ENCODE measurements around the gene CCDC88C. TPM values are rescaled to one million over a fixed set of nuclear protein-coding genes. Genes with fewer than 3 reads are reported as not detected.

The CCDC88C gene
- total and polyA plus RNA-seq, 2 donors (not counting 3 experiments of a cell fraction or from before 2014, with no cell fraction given): 11.4 to 52.1 TPM

DNA sequence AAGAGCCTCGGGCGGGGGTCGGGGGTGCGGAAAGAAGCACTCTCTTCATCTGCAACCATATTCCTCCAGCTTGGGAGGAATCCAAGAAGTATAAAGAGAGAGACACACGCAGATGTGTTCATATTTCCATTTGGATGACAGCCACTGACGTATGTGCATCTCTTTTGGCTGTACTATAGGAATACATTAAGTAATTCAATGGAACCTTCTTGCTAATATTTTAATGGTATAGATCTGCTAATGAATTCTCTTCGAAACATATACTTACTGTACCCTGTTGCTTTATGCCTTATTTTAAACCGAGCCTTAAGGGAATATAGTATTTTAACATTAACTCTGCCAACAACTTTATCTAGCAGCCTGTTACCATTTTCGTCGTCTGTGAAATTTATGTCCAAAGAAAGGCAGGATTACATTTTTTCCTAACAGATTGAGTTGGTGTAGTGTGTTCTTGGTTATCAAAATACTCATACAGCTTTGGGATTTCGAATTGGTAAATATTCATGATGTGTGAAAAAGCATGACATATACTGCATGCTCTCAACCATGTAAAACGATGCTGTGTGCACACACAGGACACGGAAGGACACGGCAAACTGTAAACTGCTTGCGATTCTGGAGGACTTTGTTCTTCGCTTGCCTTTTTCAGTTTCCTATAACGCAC, 84.5 kb downstream of the CCDC88C start:
- ChIA-PET POLR2A (no interaction called here), CTCF (interaction anchor here (1.6 kb wide), 1 partner anchor 10 kb away, joined by 5 read pairs; no protein-coding TSS in a partner anchor)
- H2AFZ ChIP-seq (ENCODE audit: low read depth, low read length): no peak overlapping the region
- H3K36me3 ChIP-seq (ENCODE audit: control insufficient read depth in 2 of 2, extremely low read depth in 1 of 2, insufficient read depth in 2 of 2, low read length in 2 of 2): peaks cover 0 to 26% of the 10 kb centered on the region in 2 experiments
- H3K4me3 ChIP-seq (replicated peaks in 1 of 3; ENCODE audit: insufficient read depth in 1 of 3, low read depth in 1 of 3, low read length in 3 of 3): no peak overlapping the region
- BruUV-seq (replicated peaks): no TSS peak
- no peak overlapping the region for H3K27ac ChIP-seq (ENCODE audit: insufficient read depth, low read depth, low read length)
- dilution Hi-C loops (cut with MboI; ENCODE audit: extremely low pct_ligation_motif_present, low sequenced_read_pairs) (no loop called here), intact Hi-C loops (cut with micrococcal nuclease) (no loop called here)
- H3K79me2 ChIP-seq (ENCODE audit: control insufficient read depth, insufficient read depth, low read length): no peaks in the 10 kb centered on the region
- peak; percentile 68 for FAIRE-seq
- TF ChIP-seq JUN (IDR thresholded peaks at IDR 0.05; ENCODE audit: borderline replicate concordance, insufficient read depth, insufficient read length, low read depth) (no peak), EZH2 (IDR thresholded peaks at IDR 0.05; ENCODE audit: borderline replicate concordance, low read depth, low read length, severe bottlenecking) (no peak), POLR2AphosphoS5 (IDR thresholded peaks at IDR 0.05; ENCODE audit: insufficient read depth, low read depth, low read length) (no peak), POLR2A (IDR thresholded peaks at IDR 0.05; ENCODE audit: low read depth, low read length) (no peak), FOS (IDR thresholded peaks at IDR 0.05; ENCODE audit: borderline replicate concordance, insufficient read depth, low read length) (no peak), MYC (IDR thresholded peaks at IDR 0.05; ENCODE audit: low read depth, low read length) (no peak), GATA2 (IDR thresholded peaks at IDR 0.05; ENCODE audit: insufficient read depth, insufficient read length, low read depth, low read length) (no peak)
- TF ChIP-seq, protein P1, sequence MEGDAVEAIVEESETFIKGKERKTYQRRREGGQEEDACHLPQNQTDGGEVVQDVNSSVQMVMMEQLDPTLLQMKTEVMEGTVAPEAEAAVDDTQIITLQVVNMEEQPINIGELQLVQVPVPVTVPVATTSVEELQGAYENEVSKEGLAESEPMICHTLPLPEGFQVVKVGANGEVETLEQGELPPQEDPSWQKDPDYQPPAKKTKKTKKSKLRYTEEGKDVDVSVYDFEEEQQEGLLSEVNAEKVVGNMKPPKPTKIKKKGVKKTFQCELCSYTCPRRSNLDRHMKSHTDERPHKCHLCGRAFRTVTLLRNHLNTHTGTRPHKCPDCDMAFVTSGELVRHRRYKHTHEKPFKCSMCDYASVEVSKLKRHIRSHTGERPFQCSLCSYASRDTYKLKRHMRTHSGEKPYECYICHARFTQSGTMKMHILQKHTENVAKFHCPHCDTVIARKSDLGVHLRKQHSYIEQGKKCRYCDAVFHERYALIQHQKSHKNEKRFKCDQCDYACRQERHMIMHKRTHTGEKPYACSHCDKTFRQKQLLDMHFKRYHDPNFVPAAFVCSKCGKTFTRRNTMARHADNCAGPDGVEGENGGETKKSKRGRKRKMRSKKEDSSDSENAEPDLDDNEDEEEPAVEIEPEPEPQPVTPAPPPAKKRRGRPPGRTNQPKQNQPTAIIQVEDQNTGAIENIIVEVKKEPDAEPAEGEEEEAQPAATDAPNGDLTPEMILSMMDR (IDR thresholded peaks at IDR 0.05; ENCODE audit: extremely low read depth in 1 of 2, insufficient read depth in 1 of 2, low read depth in 1 of 2, low read length in 2 of 2): no peak
- TF ChIP-seq, protein P2, sequence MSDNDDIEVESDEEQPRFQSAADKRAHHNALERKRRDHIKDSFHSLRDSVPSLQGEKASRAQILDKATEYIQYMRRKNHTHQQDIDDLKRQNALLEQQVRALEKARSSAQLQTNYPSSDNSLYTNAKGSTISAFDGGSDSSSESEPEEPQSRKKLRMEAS (IDR thresholded peaks at IDR 0.05; ENCODE audit: insufficient read depth, insufficient read length): no peak
- H3K27me3 ChIP-seq (ENCODE audit: control insufficient read depth in 2 of 2, insufficient read depth in 2 of 2, low read length in 2 of 2): no peaks in the 10 kb centered on the region
- no peaks in the 10 kb centered on the region for H3K9me1 ChIP-seq (replicated peaks; ENCODE audit: control insufficient read depth, extremely low read depth, insufficient read depth, low read length)
- no peak overlapping the region for H3K4me2 ChIP-seq (ENCODE audit: insufficient read depth, low read length)
- H3K9me3 ChIP-seq (replicated peaks; ENCODE audit: control insufficient read depth, insufficient read depth, low read length): no peaks in the 10 kb centered on the region
- no peak for DNase-seq (ENCODE audit: low read depth, low spot score)
- H3K9ac ChIP-seq (replicated peaks; ENCODE audit: extremely low read depth, insufficient read depth, low read length): no peak overlapping the region
- peaks cover 7% of the 10 kb centered on the region for H3K4me1 ChIP-seq (ENCODE audit: control insufficient read depth, extremely low read depth, insufficient read depth, low read length)
- no peaks in the 10 kb centered on the region for H4K20me1 ChIP-seq (replicated peaks; ENCODE audit: control insufficient read depth, extremely low read depth, insufficient read depth, low read length)

All from endothelial cell of umbilical vein (primary cell).